HEK293T (cell line): ENCODE measurements around the gene OSBPL2.

Experiments used
- ARNT ChIP-seq: fragments of 450-650 bp; IDR thresholded peaks from 2 replicates; pipeline ENCODE4 v1.6.1; 2017; ENCODE audit warnings: mild to moderate bottlenecking
- BHLHE40 ChIP-seq: fragments of 450-650 bp; IDR thresholded peaks from 2 replicates; pipeline ENCODE4 v1.6.1; 2016; ENCODE audit warnings: mild to moderate bottlenecking, moderate library complexity, borderline replicate concordance
- CTBP1 ChIP-seq: fragments of 450-650 bp; IDR thresholded peaks from 2 replicates; pipeline ENCODE4 v1.6.1; 2016; ENCODE audit warnings: borderline replicate concordance
- ELF4 ChIP-seq: fragments of 450-650 bp; IDR thresholded peaks from 2 replicates; pipeline ENCODE4 v1.6.1; 2017; ENCODE audit warnings: antibody characterized with exemption
- FOXK2 ChIP-seq: fragments of 450-650 bp; IDR thresholded peaks from 2 replicates; pipeline ENCODE4 v1.6.1; 2016; ENCODE audit warnings: mild to moderate bottlenecking
- FOXM1 ChIP-seq: fragments of 450-650 bp; IDR thresholded peaks from 2 replicates; pipeline ENCODE4 v1.6.1; 2017; ENCODE audit warnings: mild to moderate bottlenecking, borderline replicate concordance
- HDGF ChIP-seq: fragments of 450-650 bp; IDR thresholded peaks from 2 replicates; pipeline ENCODE4 v1.6.1; 2017; ENCODE audit warnings: antibody characterized with exemption, borderline replicate concordance
- LEF1 ChIP-seq: fragments of 450-650 bp; IDR thresholded peaks from 2 replicates; pipeline ENCODE4 v1.6.1; 2017; ENCODE audit warnings: mild to moderate bottlenecking, borderline replicate concordance
- SP1 ChIP-seq: fragments of 450-650 bp; IDR thresholded peaks from 2 replicates; pipeline ENCODE4 v1.6.1; 2017
- SUZ12 ChIP-seq: fragments of 450-650 bp; IDR thresholded peaks from 2 replicates; pipeline ENCODE4 v1.6.1; 2016; ENCODE audit warnings: mild to moderate bottlenecking
- TARDBP ChIP-seq: fragments of 450-650 bp; IDR thresholded peaks from 2 replicates; pipeline ENCODE4 v1.6.1; 2016
- ZNF384 ChIP-seq: fragments of 450-650 bp; IDR thresholded peaks from 2 replicates; pipeline ENCODE4 v1.6.1; 2016
- TF ChIP-seq, protein P1 (sequence below): fragments of 450-650 bp; IDR thresholded peaks from 2 replicates; pipeline ENCODE4 v1.6.1; 2016

DNA sequence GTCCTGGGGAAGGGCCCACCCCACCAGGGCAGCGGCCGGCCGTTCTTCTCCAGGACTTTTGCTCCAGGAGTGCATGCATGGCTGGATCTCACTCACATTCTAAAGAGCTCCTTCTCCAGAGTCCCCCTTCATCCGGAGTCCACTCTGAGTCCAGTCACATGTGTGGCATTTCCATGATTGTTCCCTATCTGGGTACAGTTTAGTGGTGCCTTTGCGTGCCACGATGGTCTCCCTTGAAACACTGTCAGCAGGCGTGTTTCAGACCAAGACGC, 20.9 kb downstream of the OSBPL2 start:
- TF ChIP-seq TARDBP (no peak), SUZ12 (no peak), ARNT (no peak), FOXM1 (no peak), BHLHE40 (no peak), SP1 (no peak), CTBP1 (no peak), LEF1 (no peak), HDGF (no peak), FOXK2 (no peak), ZNF384 (no peak), ELF4 (no peak)
- TF ChIP-seq, protein P1, sequence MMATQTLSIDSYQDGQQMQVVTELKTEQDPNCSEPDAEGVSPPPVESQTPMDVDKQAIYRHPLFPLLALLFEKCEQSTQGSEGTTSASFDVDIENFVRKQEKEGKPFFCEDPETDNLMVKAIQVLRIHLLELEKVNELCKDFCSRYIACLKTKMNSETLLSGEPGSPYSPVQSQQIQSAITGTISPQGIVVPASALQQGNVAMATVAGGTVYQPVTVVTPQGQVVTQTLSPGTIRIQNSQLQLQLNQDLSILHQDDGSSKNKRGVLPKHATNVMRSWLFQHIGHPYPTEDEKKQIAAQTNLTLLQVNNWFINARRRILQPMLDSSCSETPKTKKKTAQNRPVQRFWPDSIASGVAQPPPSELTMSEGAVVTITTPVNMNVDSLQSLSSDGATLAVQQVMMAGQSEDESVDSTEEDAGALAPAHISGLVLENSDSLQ = no peak
